ENCODE data around the gene EID1. TPM values are rescaled to one million over a fixed set of nuclear protein-coding genes. Genes with fewer than 3 reads are reported as not detected.
A peak's percentile ranks its signal among the peaks of the same experiment; 100 is the strongest.

The EID1 gene
- total RNA-seq, 1 experiment from 2014 or later = 104 TPM

DNA sequence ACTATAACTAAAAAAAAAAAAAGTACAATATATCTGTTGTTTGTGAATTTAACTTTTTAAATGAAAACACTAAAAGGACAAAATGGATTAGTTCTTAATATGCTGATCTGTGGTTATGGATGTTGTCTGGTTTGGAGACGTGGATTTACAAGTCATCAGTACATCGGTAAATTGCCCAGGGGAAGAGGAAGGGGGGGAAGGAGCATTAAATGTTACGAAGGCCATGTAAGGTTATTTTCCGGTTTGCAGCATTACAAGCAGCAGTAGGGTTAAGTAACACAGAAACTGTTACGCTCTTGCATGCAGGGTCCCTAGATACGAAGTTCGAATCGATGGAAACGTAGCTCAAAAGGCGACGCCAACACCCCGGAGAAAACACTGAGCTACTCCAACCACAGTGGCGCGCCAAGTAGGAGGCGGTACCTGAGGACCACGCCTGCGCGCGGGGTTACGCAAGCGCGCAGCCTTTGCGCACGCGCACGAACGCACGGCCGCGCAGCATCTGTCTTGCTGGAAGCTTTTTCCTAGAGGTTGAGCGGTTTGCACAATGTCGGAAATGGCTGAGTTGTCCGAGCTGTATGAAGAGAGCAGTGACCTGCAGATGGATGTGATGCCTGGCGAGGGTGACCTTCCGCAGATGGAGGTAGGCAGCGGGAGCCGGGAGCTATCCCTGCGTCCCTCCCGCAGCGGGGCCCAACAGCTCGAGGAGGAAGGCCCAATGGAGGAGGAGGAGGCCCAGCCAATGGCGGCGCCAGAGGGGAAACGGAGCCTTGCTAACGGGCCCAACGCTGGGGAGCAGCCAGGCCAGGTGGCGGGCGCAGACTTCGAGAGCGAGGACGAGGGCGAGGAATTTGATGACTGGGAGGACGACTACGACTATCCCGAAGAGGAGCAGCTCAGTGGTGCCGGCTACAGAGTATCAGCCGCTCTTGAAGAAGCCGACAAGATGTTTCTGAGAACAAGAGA, at the start of gene EID1 (continued):
- TF ChIP-seq SMAD3 (CRISPR knock-in tag; IDR thresholded peaks at IDR 0.05; ENCODE audit: borderline replicate concordance) (peak; percentile 93; the same call in 1 of the 2 replicates), RELA (CRISPR knock-in tag; IDR thresholded peaks at IDR 0.05; ENCODE audit: borderline replicate concordance) (no peak), ZBTB21 (CRISPR knock-in tag; IDR thresholded peaks at IDR 0.05; ENCODE audit: borderline replicate concordance) (no peak), RORB (CRISPR knock-in tag; IDR thresholded peaks at IDR 0.05) (no peak), TCF7 (CRISPR knock-in tag; IDR thresholded peaks at IDR 0.05; ENCODE audit: low read depth) (no peak), TEAD4 (CRISPR knock-in tag; IDR thresholded peaks at IDR 0.05) (no peak), NR3C1 (CRISPR knock-in tag; conservative IDR thresholded peaks at IDR 0.05; ENCODE audit: low read depth) (no peak), FOXP1 (CRISPR knock-in tag; IDR thresholded peaks at IDR 0.05; ENCODE audit: borderline replicate concordance) (peak; percentile 92)
- TF ChIP-seq, protein P1, sequence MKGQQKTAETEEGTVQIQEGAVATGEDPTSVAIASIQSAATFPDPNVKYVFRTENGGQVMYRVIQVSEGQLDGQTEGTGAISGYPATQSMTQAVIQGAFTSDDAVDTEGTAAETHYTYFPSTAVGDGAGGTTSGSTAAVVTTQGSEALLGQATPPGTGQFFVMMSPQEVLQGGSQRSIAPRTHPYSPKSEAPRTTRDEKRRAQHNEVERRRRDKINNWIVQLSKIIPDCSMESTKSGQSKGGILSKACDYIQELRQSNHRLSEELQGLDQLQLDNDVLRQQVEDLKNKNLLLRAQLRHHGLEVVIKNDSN (CRISPR knock-in tag; IDR thresholded peaks at IDR 0.05) = no peak; the same call in none of the 2 replicates
- TF ChIP-seq, protein P2, sequence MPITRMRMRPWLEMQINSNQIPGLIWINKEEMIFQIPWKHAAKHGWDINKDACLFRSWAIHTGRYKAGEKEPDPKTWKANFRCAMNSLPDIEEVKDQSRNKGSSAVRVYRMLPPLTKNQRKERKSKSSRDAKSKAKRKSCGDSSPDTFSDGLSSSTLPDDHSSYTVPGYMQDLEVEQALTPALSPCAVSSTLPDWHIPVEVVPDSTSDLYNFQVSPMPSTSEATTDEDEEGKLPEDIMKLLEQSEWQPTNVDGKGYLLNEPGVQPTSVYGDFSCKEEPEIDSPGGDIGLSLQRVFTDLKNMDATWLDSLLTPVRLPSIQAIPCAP (CRISPR knock-in tag; IDR thresholded peaks at IDR 0.05) = 0 out of 2 replicates have a peak, but pooled peaks have one; percentile 40
- TF ChIP-seq, protein P3, sequence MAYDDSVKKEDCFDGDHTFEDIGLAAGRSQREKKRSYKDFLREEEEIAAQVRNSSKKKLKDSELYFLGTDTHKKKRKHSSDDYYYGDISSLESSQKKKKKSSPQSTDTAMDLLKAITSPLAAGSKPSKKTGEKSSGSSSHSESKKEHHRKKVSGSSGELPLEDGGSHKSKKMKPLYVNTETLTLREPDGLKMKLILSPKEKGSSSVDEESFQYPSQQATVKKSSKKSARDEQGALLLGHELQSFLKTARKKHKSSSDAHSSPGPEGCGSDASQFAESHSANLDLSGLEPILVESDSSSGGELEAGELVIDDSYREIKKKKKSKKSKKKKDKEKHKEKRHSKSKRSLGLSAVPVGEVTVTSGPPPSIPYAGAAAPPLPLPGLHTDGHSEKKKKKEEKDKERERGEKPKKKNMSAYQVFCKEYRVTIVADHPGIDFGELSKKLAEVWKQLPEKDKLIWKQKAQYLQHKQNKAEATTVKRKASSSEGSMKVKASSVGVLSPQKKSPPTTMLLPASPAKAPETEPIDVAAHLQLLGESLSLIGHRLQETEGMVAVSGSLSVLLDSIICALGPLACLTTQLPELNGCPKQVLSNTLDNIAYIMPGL (CRISPR knock-in tag; IDR thresholded peaks at IDR 0.05) = peak; percentile 74
- TF ChIP-seq, protein P4, sequence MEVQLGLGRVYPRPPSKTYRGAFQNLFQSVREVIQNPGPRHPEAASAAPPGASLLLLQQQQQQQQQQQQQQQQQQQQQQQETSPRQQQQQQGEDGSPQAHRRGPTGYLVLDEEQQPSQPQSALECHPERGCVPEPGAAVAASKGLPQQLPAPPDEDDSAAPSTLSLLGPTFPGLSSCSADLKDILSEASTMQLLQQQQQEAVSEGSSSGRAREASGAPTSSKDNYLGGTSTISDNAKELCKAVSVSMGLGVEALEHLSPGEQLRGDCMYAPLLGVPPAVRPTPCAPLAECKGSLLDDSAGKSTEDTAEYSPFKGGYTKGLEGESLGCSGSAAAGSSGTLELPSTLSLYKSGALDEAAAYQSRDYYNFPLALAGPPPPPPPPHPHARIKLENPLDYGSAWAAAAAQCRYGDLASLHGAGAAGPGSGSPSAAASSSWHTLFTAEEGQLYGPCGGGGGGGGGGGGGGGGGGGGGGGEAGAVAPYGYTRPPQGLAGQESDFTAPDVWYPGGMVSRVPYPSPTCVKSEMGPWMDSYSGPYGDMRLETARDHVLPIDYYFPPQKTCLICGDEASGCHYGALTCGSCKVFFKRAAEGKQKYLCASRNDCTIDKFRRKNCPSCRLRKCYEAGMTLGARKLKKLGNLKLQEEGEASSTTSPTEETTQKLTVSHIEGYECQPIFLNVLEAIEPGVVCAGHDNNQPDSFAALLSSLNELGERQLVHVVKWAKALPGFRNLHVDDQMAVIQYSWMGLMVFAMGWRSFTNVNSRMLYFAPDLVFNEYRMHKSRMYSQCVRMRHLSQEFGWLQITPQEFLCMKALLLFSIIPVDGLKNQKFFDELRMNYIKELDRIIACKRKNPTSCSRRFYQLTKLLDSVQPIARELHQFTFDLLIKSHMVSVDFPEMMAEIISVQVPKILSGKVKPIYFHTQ (CRISPR knock-in tag; IDR thresholded peaks at IDR 0.05) = no peak
- TF ChIP-seq, protein P5, sequence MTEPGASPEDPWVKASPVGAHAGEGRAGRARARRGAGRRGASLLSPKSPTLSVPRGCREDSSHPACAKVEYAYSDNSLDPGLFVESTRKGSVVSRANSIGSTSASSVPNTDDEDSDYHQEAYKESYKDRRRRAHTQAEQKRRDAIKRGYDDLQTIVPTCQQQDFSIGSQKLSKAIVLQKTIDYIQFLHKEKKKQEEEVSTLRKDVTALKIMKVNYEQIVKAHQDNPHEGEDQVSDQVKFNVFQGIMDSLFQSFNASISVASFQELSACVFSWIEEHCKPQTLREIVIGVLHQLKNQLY (CRISPR knock-in tag; IDR thresholded peaks at IDR 0.05) = no peak
- TF ChIP-seq, protein P6, sequence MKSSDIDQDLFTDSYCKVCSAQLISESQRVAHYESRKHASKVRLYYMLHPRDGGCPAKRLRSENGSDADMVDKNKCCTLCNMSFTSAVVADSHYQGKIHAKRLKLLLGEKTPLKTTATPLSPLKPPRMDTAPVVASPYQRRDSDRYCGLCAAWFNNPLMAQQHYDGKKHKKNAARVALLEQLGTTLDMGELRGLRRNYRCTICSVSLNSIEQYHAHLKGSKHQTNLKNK (CRISPR knock-in tag; IDR thresholded peaks at IDR 0.05) = no peak
- TF ChIP-seq, protein P7, sequence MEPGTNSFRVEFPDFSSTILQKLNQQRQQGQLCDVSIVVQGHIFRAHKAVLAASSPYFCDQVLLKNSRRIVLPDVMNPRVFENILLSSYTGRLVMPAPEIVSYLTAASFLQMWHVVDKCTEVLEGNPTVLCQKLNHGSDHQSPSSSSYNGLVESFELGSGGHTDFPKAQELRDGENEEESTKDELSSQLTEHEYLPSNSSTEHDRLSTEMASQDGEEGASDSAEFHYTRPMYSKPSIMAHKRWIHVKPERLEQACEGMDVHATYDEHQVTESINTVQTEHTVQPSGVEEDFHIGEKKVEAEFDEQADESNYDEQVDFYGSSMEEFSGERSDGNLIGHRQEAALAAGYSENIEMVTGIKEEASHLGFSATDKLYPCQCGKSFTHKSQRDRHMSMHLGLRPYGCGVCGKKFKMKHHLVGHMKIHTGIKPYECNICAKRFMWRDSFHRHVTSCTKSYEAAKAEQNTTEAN (CRISPR knock-in tag; IDR thresholded peaks at IDR 0.05) = peak; percentile 88; the same call in 1 of the 2 replicates
- TF ChIP-seq, protein P8, sequence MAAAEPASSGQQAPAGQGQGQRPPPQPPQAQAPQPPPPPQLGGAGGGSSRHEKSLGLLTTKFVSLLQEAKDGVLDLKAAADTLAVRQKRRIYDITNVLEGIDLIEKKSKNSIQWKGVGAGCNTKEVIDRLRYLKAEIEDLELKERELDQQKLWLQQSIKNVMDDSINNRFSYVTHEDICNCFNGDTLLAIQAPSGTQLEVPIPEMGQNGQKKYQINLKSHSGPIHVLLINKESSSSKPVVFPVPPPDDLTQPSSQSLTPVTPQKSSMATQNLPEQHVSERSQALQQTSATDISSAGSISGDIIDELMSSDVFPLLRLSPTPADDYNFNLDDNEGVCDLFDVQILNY (CRISPR knock-in tag; IDR thresholded peaks at IDR 0.05) = peak; percentile 81

Measured in WTC11 (cell line).